T-cell (primary cell): ENCODE data around the gene RIMKLA. TPM values are rescaled to one million over a fixed set of nuclear protein-coding genes. Genes with fewer than 3 reads are reported as not detected.

Source experiments
- ATAC-seq, 4 experiments: fragments of 200-7000 bp in 3 of 4; fragments of 150-1000 bp in 1 of 4; cut with Tn5 transposase; replicated peaks in 1 of 4; 1 replicate in 3 of 4; 2 replicates in 1 of 4; pipeline ENCODE4 v1.10.0; 2021; ENCODE audit warnings: moderate library complexity in 3 of 4, mild to moderate bottlenecking in 2 of 4, moderate number of reproducible peaks in 1 of 4
- CTCF ChIA-PET, 2 donors: fragments of 300-600 bp; sonication (Branson Sonifier 250); formaldehyde crosslinking; loops; one replicate each; lab custom pipeline; 2022; ENCODE audit warnings: antibody characterized with exemption in 2 of 2; lab: Charles Lee
- POLR2A ChIA-PET, 2 donors: fragments of 300-600 bp; sonication (Branson Sonifier 250); formaldehyde crosslinking; loops; one replicate each; lab custom pipeline; 2022; ENCODE audit warnings: antibody characterized with exemption in 2 of 2; lab: Charles Lee
- DNase-seq, 35 experiments: peaks; one replicate each; pipeline versions ENCODE4 v3.0.0 to v3.0.0-alpha.2; 2013 to 2023
- H3K27ac ChIP-seq: one replicate; pipeline ENCODE4 v1.5.1; 2013; ENCODE audit warnings: low read length
- H3K27me3 ChIP-seq, 2 experiments: replicated peaks in 1 of 2; 1 replicate in 1 of 2; 2 replicates in 1 of 2; pipeline versions ENCODE4 v1.6.1 to v1.7.0; 2013; ENCODE audit warnings: low read length in 1 of 2, mixed read lengths in 1 of 2; ENCODE audit not compliant: control insufficient read depth in 2 of 2, insufficient read depth in 2 of 2; ENCODE audit errors: extremely low read depth in 1 of 2
- H3K36me3 ChIP-seq, 2 donors: 1 replicate in 1 of 2; 2 replicates in 1 of 2; pipeline versions ENCODE4 v1.6.1 to v1.7.0; 2013; ENCODE audit warnings: low read length in 1 of 2; ENCODE audit not compliant: control insufficient read depth in 2 of 2, insufficient read depth in 1 of 2; ENCODE audit errors: extremely low read depth in 1 of 2
- H3K4me1 ChIP-seq, 2 experiments: 1 replicate in 1 of 2; 2 replicates in 1 of 2; pipeline versions ENCODE4 v1.6.1 to v1.7.0; 2013; ENCODE audit warnings: low read length in 2 of 2, mixed read lengths in 1 of 2; ENCODE audit not compliant: insufficient read depth in 2 of 2, control insufficient read depth in 1 of 2; ENCODE audit errors: extremely low read depth in 1 of 2
- H3K4me3 ChIP-seq, 2 donors: 1 replicate in 1 of 2; 2 replicates in 1 of 2; pipeline versions ENCODE4 v1.5.1 to v1.7.0; 2013; ENCODE audit warnings: mild to moderate bottlenecking in 2 of 2, low read length in 1 of 2, moderate library complexity in 1 of 2; ENCODE audit not compliant: control insufficient read depth in 1 of 2; ENCODE audit errors: extremely low read depth in 1 of 2
- H3K9me3 ChIP-seq: 2 replicates; pipeline ENCODE4 v1.7.0; 2013
- H3K27ac Mint-ChIP-seq, 2 donors: one replicate each; pipeline ENCODE4 v1.8.0; 2020 to 2021; ENCODE audit warnings: mild to moderate bottlenecking in 2 of 2, mixed read lengths in 2 of 2
- H3K27me3 Mint-ChIP-seq, 2 donors: one replicate each; pipeline ENCODE4 v1.8.0; 2021 to 2022; ENCODE audit warnings: mixed read lengths in 2 of 2
- H3K36me3 Mint-ChIP-seq: one replicate; pipeline ENCODE4 v1.8.0; 2021; ENCODE audit warnings: mixed read lengths
- H3K4me1 Mint-ChIP-seq, 3 donors: one replicate each; pipeline ENCODE4 v1.8.0; 2020 to 2022; ENCODE audit warnings: mixed read lengths in 3 of 3, mild to moderate bottlenecking in 1 of 3
- H3K4me3 Mint-ChIP-seq, 3 donors: one replicate each; pipeline ENCODE4 v1.8.0; 2020 to 2022; ENCODE audit warnings: mild to moderate bottlenecking in 3 of 3, mixed read lengths in 3 of 3, moderate library complexity in 3 of 3
- H3K9me3 Mint-ChIP-seq, 3 donors: one replicate each; pipeline ENCODE4 v1.8.0; 2020 to 2022; ENCODE audit warnings: mixed read lengths in 3 of 3
- WGBS: methylation state at CpG from one replicate; pipeline ENCODE4 v1.1.5; 2013; ENCODE audit warnings: missing lambda C conversion rate; ENCODE audit not compliant: insufficient coverage; 5-methylcytosine and 5-hydroxymethylcytosine counted together
- total RNA-seq, 35 experiments: library from RNA in 6 of 35; stranded (reverse) in 6 of 35; fragments of 120-200 nt in 1 of 35; gene quantifications; one replicate each; pipeline versions ENCODE4 v1.2.1 to v1.2.4 and lab custom pipeline; 2013 to 2026

RIMKLA gene
- total RNA-seq, 5 donors from 2014 or later (not counting 1 experiment from before 2014, with no cell fraction given): 0.06 to 0.35 (median 0.15) TPM; not detected in 1

GRCh38 chr1:42450061-42450460, 69.5 kb downstream of the RIMKLA start:
- Histone ChIP-seq H3K9me3 (no peaks in the 10 kb centered on the region), H3K4me3 (no peak overlapping the region), H3K4me1 (peaks cover 0 to under 1% of the 10 kb centered on the region in 2 experiments), H3K36me3 (no peaks in the 10 kb centered on the region), H3K27ac (no peak overlapping the region), H3K27me3 (no peaks in the 10 kb centered on the region)
- H3K27ac Mint-ChIP-seq: no peak overlapping the region
- ATAC-seq (no peak), DNase-seq (no peak)
- no peaks in the 10 kb centered on the region for H3K9me3 Mint-ChIP-seq
- peaks cover 2 to 8% (median 2%) of the 10 kb centered on the region in 3 donors for H3K4me1 Mint-ChIP-seq
- 100% methylated on average over 1 of the region's 1 CpG for WGBS
- CTCF ChIA-PET: no interaction called here
- no peak overlapping the region for H3K4me3 Mint-ChIP-seq
- peaks cover 0 to 5% of the 10 kb centered on the region in 2 donors for H3K27me3 Mint-ChIP-seq
- no peaks in the 10 kb centered on the region for H3K36me3 Mint-ChIP-seq
- POLR2A ChIA-PET: interaction anchor here in 1 of 2 donors (0.6 to 1.2 kb wide), 2 partner anchors 134 to 788 kb away, joined by 3 read pairs; no protein-coding TSS in a partner anchor

GRCh38 chr1:42453386-42453785, 72.8 kb downstream of the RIMKLA start:
- Histone ChIP-seq H3K4me1 (peaks cover 13 to 23% of the 10 kb centered on the region in 2 experiments), H3K36me3 (peaks cover 0 to 7% of the 10 kb centered on the region in 2 donors), H3K27me3 (no peaks in the 10 kb centered on the region), H3K27ac (no peak overlapping the region), H3K4me3 (no peak overlapping the region), H3K9me3 (no peaks in the 10 kb centered on the region)
- H3K27me3 Mint-ChIP-seq: no peaks in the 10 kb centered on the region
- H3K4me3 Mint-ChIP-seq: peak overlapping the region in 1 of 3 donors; percentile 8
- H3K9me3 Mint-ChIP-seq: no peaks in the 10 kb centered on the region
- ChIA-PET CTCF (no interaction called here), POLR2A (no interaction called here)
- 100% methylated on average over 1 of the region's 4 CpGs for WGBS
- ATAC-seq (no peak), DNase-seq (no peak)
- H3K36me3 Mint-ChIP-seq: peaks cover 11% of the 10 kb centered on the region
- no peak overlapping the region for H3K27ac Mint-ChIP-seq
- H3K4me1 Mint-ChIP-seq: peaks cover 24 to 27% (median 26%) of the 10 kb centered on the region in 3 donors

GRCh38 chr1:42454403-42454802, 73.8 kb downstream of the RIMKLA start:
- Histone ChIP-seq H3K4me1 (peaks cover 13 to 23% of the 10 kb centered on the region in 2 experiments), H3K27ac (no peak overlapping the region), H3K27me3 (no peaks in the 10 kb centered on the region), H3K9me3 (no peaks in the 10 kb centered on the region), H3K36me3 (peaks cover 0 to 15% of the 10 kb centered on the region in 2 donors), H3K4me3 (no peak overlapping the region)
- WGBS: 98% methylated on average over 5 of the region's 5 CpGs
- H3K9me3 Mint-ChIP-seq: no peaks in the 10 kb centered on the region
- ChIA-PET CTCF (interaction anchor here in 1 of 2 donors (0.7 kb wide), 1 partner anchor 34 kb away, joined by 3 read pairs; no protein-coding TSS in a partner anchor), POLR2A (interaction anchor here in 1 of 2 donors (0.6 kb wide), 1 partner anchor 470 kb away, joined by 6 read pairs; no protein-coding TSS in a partner anchor)
- peaks cover 31 to 34% (median 32%) of the 10 kb centered on the region in 3 donors for H3K4me1 Mint-ChIP-seq
- H3K4me3 Mint-ChIP-seq: peak overlapping the region; percentile 8 to 46 (median 22)
- no peaks in the 10 kb centered on the region for H3K27me3 Mint-ChIP-seq
- peaks cover 19% of the 10 kb centered on the region for H3K36me3 Mint-ChIP-seq
- DNase-seq: no peak
- H3K27ac Mint-ChIP-seq: no peak overlapping the region
- ATAC-seq: no peak

- Mint-ChIP-seq H3K27ac (peak within 1 kb of the TSS; percentile 97 to 98), H3K4me1 (peaks cover 41 to 48% (median 45%) of the 10 kb centered on the region in 3 donors), H3K4me3 (peak within 1 kb of the TSS; percentile 92 to 98 (median 94)), H3K27me3 (no peaks in the 10 kb centered on the region), H3K9me3 (no peaks in the 10 kb centered on the region), H3K36me3 (peaks cover 36% of the 10 kb centered on the region)
- no peaks in the 10 kb centered on the region for H3K27me3 ChIP-seq
- under 1% methylated on average over 58 of the region's 66 CpGs for WGBS
- H3K9me3 ChIP-seq: no peaks in the 10 kb centered on the region
- peak; percentile 77 to 97 (median 91) for DNase-seq
- H3K4me3 ChIP-seq: peak within 1 kb of the TSS; percentile 85 to 100
- peak within 1 kb of the TSS; percentile 95 for H3K27ac ChIP-seq
- peaks cover 13 to 23% of the 10 kb centered on the region in 2 experiments for H3K4me1 ChIP-seq
- ATAC-seq: peak; percentile 91 to 96 (median 93)
- ChIA-PET CTCF (no interaction called here), POLR2A (no interaction called here)
- peaks cover 0 to 32% of the 10 kb centered on the region in 2 donors for H3K36me3 ChIP-seq
Observed at GRCh38 chr1:42456010-42456753, 75.6 kb downstream of the RIMKLA start, which contains the start of the genes PPCS and ZMYND12. Gene PPCS (plus strand): TSS chr1:42456543. CDS start chr1:42456566, 23 bp downstream. Gene ZMYND12 (minus strand): TSS chr1:42456022. CDS start chr1:42455997, 25 bp downstream.

GRCh38 chr1:42456754-42457089, 76.1 kb downstream of the RIMKLA start:
- CTCF ChIA-PET: no interaction called here
- DNase-seq (peak in 33 of 35 experiments; percentile 32 to 78 (median 53)), ATAC-seq (peak; percentile 54 to 71 (median 70))
- POLR2A ChIA-PET: no interaction called here
- no peaks in the 10 kb centered on the region for H3K27me3 Mint-ChIP-seq
- Histone ChIP-seq H3K36me3 (peaks cover 0 to 35% of the 10 kb centered on the region in 2 donors), H3K9me3 (no peaks in the 10 kb centered on the region), H3K4me3 (peak overlapping the region; percentile 85 to 100), H3K4me1 (peaks cover 13 to 23% of the 10 kb centered on the region in 2 experiments), H3K27me3 (no peaks in the 10 kb centered on the region), H3K27ac (peak overlapping the region; percentile 95)
- H3K4me3 Mint-ChIP-seq: peak overlapping the region; percentile 92 to 98 (median 94)
- peaks cover 36% of the 10 kb centered on the region for H3K36me3 Mint-ChIP-seq
- WGBS: under 1% methylated on average over 23 of the region's 23 CpGs
- H3K9me3 Mint-ChIP-seq: no peaks in the 10 kb centered on the region
- peak overlapping the region; percentile 97 to 98 for H3K27ac Mint-ChIP-seq
- peaks cover 42 to 49% (median 46%) of the 10 kb centered on the region in 3 donors for H3K4me1 Mint-ChIP-seq

GRCh38 chr1:42461196-42461595, 80.6 kb downstream of the RIMKLA start:
- H3K4me3 ChIP-seq: no peak overlapping the region
- ChIA-PET POLR2A (no interaction called here), CTCF (no interaction called here)
- Mint-ChIP-seq H3K27ac (no peak overlapping the region), H3K9me3 (no peaks in the 10 kb centered on the region), H3K36me3 (peaks cover 41% of the 10 kb centered on the region), H3K4me1 (peaks cover 52 to 64% (median 59%) of the 10 kb centered on the region in 3 donors), H3K27me3 (no peaks in the 10 kb centered on the region), H3K4me3 (no peak overlapping the region)
- no peak overlapping the region for H3K27ac ChIP-seq
- H3K36me3 ChIP-seq: peaks cover 0 to 35% of the 10 kb centered on the region in 2 donors
- ATAC-seq (no peak), DNase-seq (no peak)
- no peaks in the 10 kb centered on the region for H3K27me3 ChIP-seq
- H3K9me3 ChIP-seq: no peaks in the 10 kb centered on the region
- WGBS: no CpG with 5 or more reads among the region's 2 CpGs
- H3K4me1 ChIP-seq: peaks cover 16 to 22% of the 10 kb centered on the region in 2 experiments
